ENCODE data around the gene WDFY2.

Gene WDFY2

GRCh38 chr13:51714663-51715168 is 130.5 kb downstream of the WDFY2 start:
- peak; percentile 71 for DNase-seq

- no peak for DNase-seq
Observed at GRCh38 chr13:51715613-51716012, 131.4 kb downstream of the WDFY2 start.

GRCh38 chr13:51717786-51718398 is 133.6 kb downstream of the WDFY2 start:
- no peak for DNase-seq

GRCh38 chr13:51719394-51719793 is 135.1 kb downstream of the WDFY2 start:
- no peak for DNase-seq

- no peak for DNase-seq
Observed at GRCh38 chr13:51721496-51721895, 137.2 kb downstream of the WDFY2 start.

- no peak for DNase-seq
Observed at GRCh38 chr13:51723529-51723928, 139.3 kb downstream of the WDFY2 start.

GRCh38 chr13:51724721-51725120 is 140.5 kb downstream of the WDFY2 start:
- DNase-seq = no peak

GRCh38 chr13:51726446-51727193 is 142.4 kb downstream of the WDFY2 start:
- DNase-seq = no peak

- no peak for DNase-seq
Observed at GRCh38 chr13:51727634-51728274, 143.5 kb downstream of the WDFY2 start.

GRCh38 chr13:51728275-51728673 is 144.0 kb downstream of the WDFY2 start:
- no peak for DNase-seq

GRCh38 chr13:51728972-51729371 is 144.7 kb downstream of the WDFY2 start:
- DNase-seq = peak; percentile 38

GRCh38 chr13:51729866-51730553 is 145.7 kb downstream of the WDFY2 start:
- DNase-seq = no peak

- no peak for DNase-seq
Observed at GRCh38 chr13:51730927-51731326, 146.7 kb downstream of the WDFY2 start.

GRCh38 chr13:51731759-51732158 is 147.5 kb downstream of the WDFY2 start:
- no peak for DNase-seq

GRCh38 chr13:51733374-51734298 is 149.4 kb downstream of the WDFY2 start:
- DNase-seq = peak; percentile 27

- DNase-seq = no peak
Observed at GRCh38 chr13:51734786-51735185, 150.5 kb downstream of the WDFY2 start.

- DNase-seq = peak; percentile 16
Observed at GRCh38 chr13:51737609-51738008, 153.3 kb downstream of the WDFY2 start.

GRCh38 chr13:51738226-51738905 is 154.1 kb downstream of the WDFY2 start:
- no peak for DNase-seq

GRCh38 chr13:51739027-51739764 is 154.9 kb downstream of the WDFY2 start:
- DNase-seq = no peak

GRCh38 chr13:51740698-51741097 is 156.4 kb downstream of the WDFY2 start:
- no peak for DNase-seq

GRCh38 chr13:51742031-51742430 is 157.8 kb downstream of the WDFY2 start:
- DNase-seq = no peak
